Tibial nerve (tissue), 4 donors: ENCODE results near the gene TRIM3. TPM values are rescaled to one million over a fixed set of nuclear protein-coding genes. Genes with fewer than 3 reads are reported as not detected.
A peak's percentile ranks its signal among the peaks of the same experiment; 100 is the strongest.

Experiments used
- DNase-seq, 2 donors: peaks; one replicate each; pipeline ENCODE4 v3.0.0-alpha.2; 2019; ENCODE audit warnings: low spot score in 2 of 2
- H3K27ac ChIP-seq, 4 donors: fragments of 200-600 bp; sonication (generic) in 3 of 4; one replicate each; pipeline ENCODE4 v1.5.1; 2017 to 2019; ENCODE audit warnings: mild to moderate bottlenecking in 1 of 4
- H3K27me3 ChIP-seq, 2 donors: fragments of 200-600 bp; sonication (generic) in 1 of 2; one replicate each; pipeline versions ENCODE4 v1.5.1 to v1.6.0; 2017 to 2019
- H3K36me3 ChIP-seq, 3 donors: fragments of 200-600 bp; sonication (generic); one replicate each; pipeline ENCODE4 v1.5.1; 2018 to 2019
- H3K4me1 ChIP-seq, 4 donors: fragments of 200-600 bp; sonication (generic) in 3 of 4; one replicate each; pipeline ENCODE4 v1.5.1; 2017 to 2019
- H3K4me3 ChIP-seq, 4 donors: fragments of 200-600 bp; sonication (generic) in 3 of 4; one replicate each; pipeline ENCODE4 v1.5.1; 2017 to 2019; ENCODE audit warnings: mild to moderate bottlenecking in 1 of 4, moderate library complexity in 1 of 4
- H3K9me3 ChIP-seq, 4 donors: fragments of 200-600 bp; sonication (generic) in 3 of 4; one replicate each; pipeline ENCODE4 v1.5.1; 2017 to 2019
- EP300 ChIP-seq, 2 donors: sonication (generic); formaldehyde crosslinking; IDR thresholded peaks; one replicate each; pipeline ENCODE4 v1.6.1; 2017; ENCODE audit warnings: antibody characterized with exemption in 2 of 2, mild to moderate bottlenecking in 1 of 2
- POLR2A ChIP-seq, 2 donors: fragments of 450-650 bp; IDR thresholded peaks; one replicate each; pipeline ENCODE4 v1.6.1; 2017; ENCODE audit warnings: antibody characterized with exemption in 2 of 2, mild to moderate bottlenecking in 2 of 2, moderate library complexity in 2 of 2
- WGBS, 2 donors: methylation state at CpG; one replicate each; pipeline ENCODE4 v1.1.5; 2018; 5-methylcytosine and 5-hydroxymethylcytosine counted together
- total RNA-seq, 4 donors: library from RNA; depleted of rRNA; stranded (reverse); fragments of >200 nt; gene quantifications; one replicate each; pipeline ENCODE4 v1.1.0, GENCODE V29; 2016
- TF ChIP-seq, protein P1 (sequence below), 5 experiments: fragments of 200-600 bp in 3 of 5; fragments of 450-650 bp in 2 of 5; sonication (generic) in 3 of 5; IDR thresholded peaks; one replicate each; pipeline ENCODE4 v1.5.1; 2016 to 2019; ENCODE audit warnings: antibody characterized with exemption in 5 of 5, mild to moderate bottlenecking in 3 of 5, moderate library complexity in 2 of 5

Gene TRIM3
- total RNA-seq, 4 donors from 2014 or later, result 25.6 to 47.7 (median 31.8) TPM

DNA sequence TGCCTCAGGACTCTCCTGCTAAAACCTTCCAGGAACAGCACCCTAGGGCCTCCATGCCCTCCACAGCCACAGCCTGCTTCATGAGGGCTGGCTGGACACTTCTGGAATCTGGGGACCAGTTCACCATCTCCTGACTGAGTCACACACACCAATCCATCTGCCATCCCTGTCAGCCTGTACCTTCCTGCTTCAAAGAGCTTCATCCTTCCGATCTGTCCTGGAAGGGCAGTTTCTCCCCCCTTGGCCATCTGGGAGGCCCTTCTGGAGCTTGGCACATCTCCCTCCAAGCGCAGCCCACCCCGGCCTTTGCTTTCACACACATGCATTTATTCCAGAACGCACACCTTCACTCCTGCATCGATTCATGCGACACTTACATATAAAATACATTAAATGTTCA is 67.9 kb downstream of the TRIM3 start:
- no peak overlapping the region for H3K4me3 ChIP-seq
- no peaks in the 10 kb centered on the region for H3K27me3 ChIP-seq
- no peak overlapping the region for H3K27ac ChIP-seq
- DNase-seq, result no peak
- 91 to 96% methylated on average over 6 of the region's 6 CpGs for WGBS, 2 donors
- TF ChIP-seq POLR2A (IDR thresholded peaks at IDR 0.05), result no peak
- TF ChIP-seq, protein P1, sequence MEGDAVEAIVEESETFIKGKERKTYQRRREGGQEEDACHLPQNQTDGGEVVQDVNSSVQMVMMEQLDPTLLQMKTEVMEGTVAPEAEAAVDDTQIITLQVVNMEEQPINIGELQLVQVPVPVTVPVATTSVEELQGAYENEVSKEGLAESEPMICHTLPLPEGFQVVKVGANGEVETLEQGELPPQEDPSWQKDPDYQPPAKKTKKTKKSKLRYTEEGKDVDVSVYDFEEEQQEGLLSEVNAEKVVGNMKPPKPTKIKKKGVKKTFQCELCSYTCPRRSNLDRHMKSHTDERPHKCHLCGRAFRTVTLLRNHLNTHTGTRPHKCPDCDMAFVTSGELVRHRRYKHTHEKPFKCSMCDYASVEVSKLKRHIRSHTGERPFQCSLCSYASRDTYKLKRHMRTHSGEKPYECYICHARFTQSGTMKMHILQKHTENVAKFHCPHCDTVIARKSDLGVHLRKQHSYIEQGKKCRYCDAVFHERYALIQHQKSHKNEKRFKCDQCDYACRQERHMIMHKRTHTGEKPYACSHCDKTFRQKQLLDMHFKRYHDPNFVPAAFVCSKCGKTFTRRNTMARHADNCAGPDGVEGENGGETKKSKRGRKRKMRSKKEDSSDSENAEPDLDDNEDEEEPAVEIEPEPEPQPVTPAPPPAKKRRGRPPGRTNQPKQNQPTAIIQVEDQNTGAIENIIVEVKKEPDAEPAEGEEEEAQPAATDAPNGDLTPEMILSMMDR (IDR thresholded peaks at IDR 0.05), result no peak
- no peak for TF ChIP-seq EP300 (IDR thresholded peaks at IDR 0.05)
- peaks cover 0 to 11% (median 10%) of the 10 kb centered on the region in 4 donors for H3K4me1 ChIP-seq
- no peaks in the 10 kb centered on the region for H3K9me3 ChIP-seq
- H3K36me3 ChIP-seq, result peaks cover 0 to 68% (median 0%) of the 10 kb centered on the region in 3 donors

- Histone ChIP-seq H3K27me3 (no peaks in the 10 kb centered on the region), H3K4me1 (peaks cover 0 to 11% (median 10%) of the 10 kb centered on the region in 4 donors), H3K36me3 (peaks cover 0 to 68% (median under 1%) of the 10 kb centered on the region in 3 donors), H3K9me3 (no peaks in the 10 kb centered on the region), H3K27ac (peak overlapping the region in 2 of 4 donors; percentile 2 to 28), H3K4me3 (no peak overlapping the region)
- TF ChIP-seq, protein P1 (IDR thresholded peaks at IDR 0.05), result no peak
- TF ChIP-seq POLR2A (IDR thresholded peaks at IDR 0.05), result no peak
- no peak for TF ChIP-seq EP300 (IDR thresholded peaks at IDR 0.05)
- no peak for DNase-seq
- WGBS, 2 donors, result 53 to 77% methylated on average over 5 to 11 of the region's 13 CpGs
Measured at GRCh38 chr11:6405052-6405667, 68.6 kb downstream of the TRIM3 start.

DNA sequence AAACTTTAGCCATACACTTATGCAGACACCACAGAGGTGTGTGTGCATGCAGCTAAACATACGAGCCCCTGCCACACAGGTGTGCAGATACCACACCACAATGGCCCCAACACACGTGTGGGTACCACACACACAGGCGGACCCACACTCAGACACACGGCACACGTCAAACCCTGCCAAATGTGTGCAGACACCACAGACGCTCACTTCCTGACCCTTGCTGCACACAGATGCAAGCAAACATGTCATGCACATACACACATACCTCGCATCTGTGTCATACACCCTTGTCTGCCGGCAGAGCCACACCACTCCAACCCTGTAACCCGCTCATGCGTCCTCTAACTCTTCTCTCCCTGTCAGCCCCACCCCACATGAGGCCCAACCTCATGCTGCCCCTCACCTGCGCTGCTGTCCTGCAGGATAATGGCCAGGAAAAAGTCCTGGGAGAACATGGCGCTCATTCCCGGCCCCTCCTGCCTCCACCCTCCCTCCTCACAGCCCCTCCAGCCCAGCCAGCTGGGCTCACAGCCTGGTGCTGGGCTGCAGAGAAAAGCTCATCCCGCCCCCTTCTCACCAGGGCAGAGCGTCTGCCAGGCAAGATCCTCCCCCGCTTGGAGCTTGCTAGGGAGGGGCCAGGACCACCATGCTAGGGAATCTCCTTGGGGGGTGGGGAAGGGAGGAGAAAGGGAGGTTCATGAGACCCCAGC is 69.2 kb downstream of the TRIM3 start:
- peak overlapping the region in 2 of 4 donors; percentile 2 to 28 for H3K27ac ChIP-seq
- TF ChIP-seq, protein P1 (IDR thresholded peaks at IDR 0.05), result no peak
- TF ChIP-seq POLR2A (IDR thresholded peaks at IDR 0.05) (no peak), EP300 (IDR thresholded peaks at IDR 0.05) (no peak)
- no peak overlapping the region for H3K4me3 ChIP-seq
- no peak for DNase-seq
- peaks cover 0 to 11% (median 10%) of the 10 kb centered on the region in 4 donors for H3K4me1 ChIP-seq
- H3K9me3 ChIP-seq, result no peaks in the 10 kb centered on the region
- peaks cover 0 to 68% (median 5%) of the 10 kb centered on the region in 3 donors for H3K36me3 ChIP-seq
- no peaks in the 10 kb centered on the region for H3K27me3 ChIP-seq
- WGBS, 2 donors, result 67 to 73% methylated on average over 16 of the region's 16 CpGs

DNA sequence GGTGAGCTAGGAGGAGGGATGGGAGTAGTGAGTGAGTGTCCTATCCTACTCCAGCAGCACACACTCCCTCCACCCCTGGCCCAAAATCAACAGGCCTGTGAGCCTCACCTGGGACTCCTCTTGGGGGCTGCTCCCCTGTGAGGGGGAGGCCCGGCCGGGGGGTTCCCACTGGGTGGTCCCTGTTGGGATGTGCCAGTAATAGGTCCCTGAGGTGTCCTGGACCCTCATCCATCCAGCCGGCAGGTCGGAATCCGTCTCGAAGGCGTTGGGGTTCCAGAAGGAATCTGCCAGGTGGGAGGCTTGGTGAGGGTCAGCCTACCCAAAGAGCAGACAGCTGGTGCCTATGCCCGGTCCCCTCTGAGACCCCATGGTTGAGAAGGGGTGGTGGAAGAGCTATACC is 70.2 kb downstream of the TRIM3 start:
- no peak for TF ChIP-seq EP300 (IDR thresholded peaks at IDR 0.05)
- TF ChIP-seq POLR2A (IDR thresholded peaks at IDR 0.05), result no peak
- TF ChIP-seq, protein P1 (IDR thresholded peaks at IDR 0.05), result no peak
- peak overlapping the region in 1 of 4 donors; percentile 67 for H3K27ac ChIP-seq
- H3K27me3 ChIP-seq, result no peaks in the 10 kb centered on the region
- H3K36me3 ChIP-seq, result peaks cover 0 to 70% (median 5%) of the 10 kb centered on the region in 3 donors
- DNase-seq, result no peak
- no peaks in the 10 kb centered on the region for H3K9me3 ChIP-seq
- WGBS, 2 donors, result 83 to 88% methylated on average over 4 to 8 of the region's 8 CpGs
- H3K4me1 ChIP-seq, result peaks cover 0 to 11% (median 10%) of the 10 kb centered on the region in 4 donors
- H3K4me3 ChIP-seq, result no peak overlapping the region

DNA sequence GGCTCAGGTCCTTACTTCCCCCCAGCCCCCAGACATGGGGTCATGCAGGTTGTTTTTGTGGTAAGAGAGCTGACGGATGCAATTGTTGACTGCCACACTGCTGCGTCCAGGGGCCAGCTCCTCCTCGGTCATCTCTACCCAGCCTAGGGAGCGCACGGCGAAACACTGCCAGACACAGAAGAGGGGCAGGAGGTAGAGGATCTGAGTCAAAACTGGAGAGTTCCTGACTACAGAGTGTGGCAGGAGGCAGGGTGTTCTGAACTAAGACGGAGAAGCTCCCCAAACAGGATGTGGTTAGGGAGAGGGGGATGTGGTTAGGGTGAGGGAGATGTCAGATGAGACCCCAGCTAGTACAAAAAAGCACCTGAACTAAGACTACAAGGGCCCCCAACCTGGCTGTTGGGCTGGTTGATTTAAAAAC is 71.2 kb downstream of the TRIM3 start:
- Histone ChIP-seq H3K27me3 (no peaks in the 10 kb centered on the region), H3K27ac (peak overlapping the region in 1 of 4 donors; percentile 67), H3K9me3 (no peaks in the 10 kb centered on the region), H3K36me3 (peaks cover 0 to 78% (median 8%) of the 10 kb centered on the region in 3 donors), H3K4me1 (peaks cover 0 to 15% (median 10%) of the 10 kb centered on the region in 4 donors), H3K4me3 (no peak overlapping the region)
- no peak for DNase-seq
- TF ChIP-seq, protein P1 (IDR thresholded peaks at IDR 0.05), result no peak
- TF ChIP-seq EP300 (IDR thresholded peaks at IDR 0.05), result no peak
- 73 to 84% methylated on average over 7 of the region's 7 CpGs for WGBS, 2 donors
